Upper lobe of left lung (tissue), 4 donors: ENCODE results near the gene TTF1.

Source experiments
- CTCF ChIP-seq, 6 experiments: fragments of 450-650 bp in 4 of 6; fragments of 200-600 bp in 2 of 6; sonication (generic) in 2 of 6; IDR thresholded peaks; one replicate each; pipeline ENCODE4 v1.5.1; 2016 to 2019; ENCODE audit warnings: antibody characterized with exemption in 6 of 6
- POLR2AphosphoS5 ChIP-seq, 2 donors: sonication (generic); formaldehyde crosslinking; IDR thresholded peaks; one replicate each; pipeline ENCODE4 v1.5.1; 2017; ENCODE audit warnings: antibody characterized with exemption in 2 of 2

GRCh38 chr9:132364068-132364467, 42.6 kb downstream of the TTF1 start:
- no peak for TF ChIP-seq CTCF (IDR thresholded peaks at IDR 0.05)
- TF ChIP-seq POLR2AphosphoS5 (IDR thresholded peaks at IDR 0.05), result no peak
